ENCODE measurements around the gene DCP1A. TPM values are rescaled to one million over a fixed set of nuclear protein-coding genes. Genes with fewer than 3 reads are reported as not detected.

The DCP1A gene
- total and polyA plus RNA-seq, 9 of the 15 experiments (the other 6 are each of a cell fraction or from before 2014, with no cell fraction given) = 6.6 to 33.7 (median 13.3) TPM

GRCh38 chr3:53254509-53255422, 92.6 kb downstream of the DCP1A start (continued):
- TF ChIP-seq TOE1 (IDR thresholded peaks at IDR 0.05; ENCODE audit: borderline replicate concordance) = peak; percentile 66; the same call in 1 of the 2 replicates
- TF ChIP-seq TOE1 (CRISPR knock-in tag; IDR thresholded peaks at IDR 0.05; ENCODE audit: borderline replicate concordance, low read depth) = no peak
- TF ChIP-seq ETV5 (CRISPR knock-in tag; IDR thresholded peaks at IDR 0.05; ENCODE audit: low read depth) = 0 out of 2 replicates have a peak, but pooled peaks have one; percentile 38
- no peak for TF ChIP-seq ZNF124 (CRISPR knock-in tag; IDR thresholded peaks at IDR 0.05)
- TF ChIP-seq SP1 (CRISPR knock-in tag; IDR thresholded peaks at IDR 0.05) = no peak
- no peak for TF ChIP-seq MGA (IDR thresholded peaks at IDR 0.05)

Measured in K562 (cell line).